Measurements from ENCODE around the gene NAALADL2.
A peak's percentile ranks its signal among the peaks of the same experiment; 100 is the strongest.
"Not testable (repeated sequence)": the region's sequence is repeated elsewhere in the genome, so short reads cannot be mapped to it uniquely, and the experiment has no call there.

NAALADL2 gene

GRCh38 chr3:175391601-175392000 is 532.5 kb downstream of the NAALADL2 start:
- DNase-seq, result no peak

- DNase-seq, result peak; percentile 88
Observed at GRCh38 chr3:175392653-175393052, 533.5 kb downstream of the NAALADL2 start.

- no peak for DNase-seq
Observed at GRCh38 chr3:175397372-175397771, 538.2 kb downstream of the NAALADL2 start.

- DNase-seq, result no peak
Observed at GRCh38 chr3:175398676-175399075, 539.5 kb downstream of the NAALADL2 start.

GRCh38 chr3:175399156-175399840 is 540.2 kb downstream of the NAALADL2 start:
- no peak for DNase-seq

GRCh38 chr3:175404027-175404426 is 544.9 kb downstream of the NAALADL2 start:
- no peak for DNase-seq

GRCh38 chr3:175404621-175405020 is 545.5 kb downstream of the NAALADL2 start:
- no peak for DNase-seq

GRCh38 chr3:175410251-175410650 is 551.1 kb downstream of the NAALADL2 start:
- DNase-seq, result no peak

- no peak for DNase-seq
Observed at GRCh38 chr3:175411405-175411804, 552.3 kb downstream of the NAALADL2 start.

- no peak for DNase-seq
Observed at GRCh38 chr3:175411946-175412345, 552.8 kb downstream of the NAALADL2 start.

- no peak for DNase-seq
Observed at GRCh38 chr3:175413926-175414325, 554.8 kb downstream of the NAALADL2 start.

GRCh38 chr3:175416600-175416999 is 557.5 kb downstream of the NAALADL2 start:
- no peak for DNase-seq

- DNase-seq, result no peak
Observed at GRCh38 chr3:175417426-175417825, 558.3 kb downstream of the NAALADL2 start.

- no peak for DNase-seq
Observed at GRCh38 chr3:175421902-175422301, 562.8 kb downstream of the NAALADL2 start.

- DNase-seq, result no peak
Observed at GRCh38 chr3:175422744-175423143, 563.6 kb downstream of the NAALADL2 start.

GRCh38 chr3:175423848-175424247 is 564.7 kb downstream of the NAALADL2 start:
- not testable (repeated sequence) for DNase-seq

- no peak for DNase-seq
Observed at GRCh38 chr3:175426805-175427204, 567.7 kb downstream of the NAALADL2 start.

GRCh38 chr3:175428466-175428865 is 569.3 kb downstream of the NAALADL2 start:
- DNase-seq, result no peak

- DNase-seq, result no peak
Observed at GRCh38 chr3:175430983-175431773, 572.0 kb downstream of the NAALADL2 start.

GRCh38 chr3:175432376-175433025 is 573.4 kb downstream of the NAALADL2 start:
- DNase-seq, result no peak

GRCh38 chr3:175433026-175433674 is 574.0 kb downstream of the NAALADL2 start:
- DNase-seq, result no peak

GRCh38 chr3:175434561-175434960 is 575.4 kb downstream of the NAALADL2 start:
- no peak for DNase-seq

GRCh38 chr3:175443682-175444081 is 584.5 kb downstream of the NAALADL2 start:
- no peak for DNase-seq
